ENCODE results near the gene FREM2.

DNA sequence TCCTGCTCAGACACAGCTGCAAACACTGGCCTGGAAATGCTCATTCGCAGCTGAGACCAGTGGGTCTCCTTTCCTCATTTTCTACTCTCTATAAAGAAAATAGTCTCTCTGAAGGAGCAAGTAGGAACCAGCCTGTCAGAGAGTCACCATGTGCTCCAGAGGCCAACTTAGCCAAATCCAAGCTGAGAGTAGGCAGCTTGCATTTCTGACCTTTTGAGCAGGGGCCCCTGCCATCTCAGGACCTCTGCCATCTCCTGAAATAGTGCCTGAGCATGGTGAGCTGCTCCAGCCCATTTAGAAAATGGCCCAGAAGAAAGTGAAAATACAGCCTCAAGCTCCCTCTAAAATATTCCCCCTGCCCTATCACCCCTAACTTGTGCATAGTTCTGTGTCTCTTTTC is 208.2 kb downstream of the FREM2 start:
- TF ChIP-seq, protein P1, sequence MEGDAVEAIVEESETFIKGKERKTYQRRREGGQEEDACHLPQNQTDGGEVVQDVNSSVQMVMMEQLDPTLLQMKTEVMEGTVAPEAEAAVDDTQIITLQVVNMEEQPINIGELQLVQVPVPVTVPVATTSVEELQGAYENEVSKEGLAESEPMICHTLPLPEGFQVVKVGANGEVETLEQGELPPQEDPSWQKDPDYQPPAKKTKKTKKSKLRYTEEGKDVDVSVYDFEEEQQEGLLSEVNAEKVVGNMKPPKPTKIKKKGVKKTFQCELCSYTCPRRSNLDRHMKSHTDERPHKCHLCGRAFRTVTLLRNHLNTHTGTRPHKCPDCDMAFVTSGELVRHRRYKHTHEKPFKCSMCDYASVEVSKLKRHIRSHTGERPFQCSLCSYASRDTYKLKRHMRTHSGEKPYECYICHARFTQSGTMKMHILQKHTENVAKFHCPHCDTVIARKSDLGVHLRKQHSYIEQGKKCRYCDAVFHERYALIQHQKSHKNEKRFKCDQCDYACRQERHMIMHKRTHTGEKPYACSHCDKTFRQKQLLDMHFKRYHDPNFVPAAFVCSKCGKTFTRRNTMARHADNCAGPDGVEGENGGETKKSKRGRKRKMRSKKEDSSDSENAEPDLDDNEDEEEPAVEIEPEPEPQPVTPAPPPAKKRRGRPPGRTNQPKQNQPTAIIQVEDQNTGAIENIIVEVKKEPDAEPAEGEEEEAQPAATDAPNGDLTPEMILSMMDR (conservative IDR thresholded peaks at IDR 0.05; ENCODE audit: low read depth, low read length), result no peak
- TF ChIP-seq EZH2 (IDR thresholded peaks at IDR 0.05; ENCODE audit: borderline replicate concordance, low read depth, low read length, poor library complexity, severe bottlenecking), result no peak
